SK-N-MC (cell line): ENCODE data around the gene PAAF1.

Experiments used
- EZH2 ChIP-seq: fragments of 200-600 bp; sonication (generic); IDR thresholded peaks from one replicate; pipeline ENCODE4 v1.6.1; 2017; ENCODE audit warnings: antibody characterized with exemption
- FOXP2 ChIP-seq: optimal IDR thresholded peaks from 2 replicates; pipeline ENCODE3; 2011; ENCODE audit warnings: mild to moderate bottlenecking, moderate library complexity; ENCODE audit not compliant: insufficient read depth; ENCODE audit errors: extremely low read length, control extremely low read depth
- POLR2AphosphoS5 ChIP-seq: IDR thresholded peaks from 2 replicates; pipeline ENCODE4 v1.6.1; 2012; ENCODE audit warnings: mild to moderate bottlenecking, low read depth, low read length, borderline replicate concordance

GRCh38 chr11:73950869-73951710, 74.3 kb downstream of the PAAF1 start, which contains the start of gene DNAJB13:
- TF ChIP-seq FOXP2: no peak
- no peak for TF ChIP-seq EZH2
- TF ChIP-seq POLR2AphosphoS5: no peak
